Heart left ventricle (tissue), 13 donors: ENCODE results near the gene BICC1.

Experiments used
- POLR2A ChIP-seq, 2 donors: fragments of 450-650 bp; IDR thresholded peaks; one replicate each; pipeline ENCODE4 v1.6.1; 2017; ENCODE audit warnings: antibody characterized with exemption in 2 of 2, mild to moderate bottlenecking in 2 of 2, moderate library complexity in 2 of 2
- TF ChIP-seq, protein P1 (sequence below), 12 donors: fragments of 200-600 bp; sonication (generic) in 4 of 12; IDR thresholded peaks; one replicate each; pipeline versions ENCODE4 v1.5.0 to v1.8.0; 2018 to 2022; ENCODE audit warnings: antibody characterized with exemption in 12 of 12, mild to moderate bottlenecking in 5 of 12
- donor health status: ischemic (EF 13 %, LVEDD 7.1; RV severe dilation, severe dysfunction).
- donor health status: DM: no; HTN: yes; CAD: no.
- donor health status: DM: no; HTN: no; CAD: no.
- donor health status: ischemic (EF 25% LVEDD 6.9; RV normal size, moderate dysfunction).
- donor health status: ischemic (EF 25% LVEDD 5.7; RV mildly dilated, moderate dysfunction).
- donor health status: ischemic (EF 35%, LVEDD 5.7; RV mildly dilated, moderate dysfunction).
- donor health status: nonischemic (EF 11% LVEDD 7.7; RV severe dilation, severe dysfunction).
- donor health status: DM: yes; HTN: yes; CAD: no.
- donor health status: PGD.
- donor health status: ischemic (EF 29% LVEDD 5.4; RV normal size, mild dysfunction).
- donor health status: nonischemic (EF 23%, LVEDD 6.1; RV moderate dilation, normal function).

DNA sequence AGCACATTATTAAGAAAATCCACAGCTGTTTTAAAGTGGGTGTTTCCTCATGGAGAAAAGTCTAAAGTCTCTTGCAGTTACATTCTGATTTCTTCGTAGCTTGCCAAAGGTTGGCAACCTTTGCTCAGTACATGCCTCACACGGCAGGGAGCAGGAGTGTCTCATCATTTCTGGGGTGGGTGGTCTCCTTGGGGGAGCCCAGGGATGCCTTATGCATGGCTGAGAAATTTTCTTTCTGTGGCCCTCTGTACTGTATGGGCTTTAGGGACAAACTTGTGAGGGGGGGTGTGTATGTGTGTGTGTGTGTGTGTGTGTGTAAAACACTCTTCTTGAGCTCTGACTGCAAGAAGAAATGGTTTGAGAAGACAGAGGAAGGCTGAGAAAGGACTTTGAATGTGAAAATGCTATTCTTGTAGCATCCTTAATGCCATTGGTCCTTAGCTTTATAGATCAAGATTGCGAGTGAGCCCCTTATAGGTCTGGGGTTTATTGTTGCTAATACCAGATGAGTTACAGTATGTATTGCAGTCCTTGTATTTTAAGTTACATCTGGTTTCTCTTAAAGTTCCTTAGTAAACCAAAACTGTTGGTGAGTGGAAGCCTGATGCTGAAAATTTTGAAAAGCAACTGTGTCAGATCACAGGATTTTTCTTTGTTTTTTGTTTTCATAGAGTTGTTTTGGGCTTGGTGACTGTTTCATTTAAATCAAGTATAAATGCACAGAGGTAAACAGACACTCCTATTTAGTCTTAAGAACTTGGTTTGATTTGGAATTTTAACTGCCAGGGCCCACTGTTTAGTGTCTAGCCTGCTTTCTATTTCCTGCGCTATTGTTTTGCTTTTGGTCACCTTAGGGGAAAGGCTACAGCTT is 242.0 kb downstream of the BICC1 start:
- TF ChIP-seq POLR2A (IDR thresholded peaks at IDR 0.05), result no peak
- TF ChIP-seq, protein P1, sequence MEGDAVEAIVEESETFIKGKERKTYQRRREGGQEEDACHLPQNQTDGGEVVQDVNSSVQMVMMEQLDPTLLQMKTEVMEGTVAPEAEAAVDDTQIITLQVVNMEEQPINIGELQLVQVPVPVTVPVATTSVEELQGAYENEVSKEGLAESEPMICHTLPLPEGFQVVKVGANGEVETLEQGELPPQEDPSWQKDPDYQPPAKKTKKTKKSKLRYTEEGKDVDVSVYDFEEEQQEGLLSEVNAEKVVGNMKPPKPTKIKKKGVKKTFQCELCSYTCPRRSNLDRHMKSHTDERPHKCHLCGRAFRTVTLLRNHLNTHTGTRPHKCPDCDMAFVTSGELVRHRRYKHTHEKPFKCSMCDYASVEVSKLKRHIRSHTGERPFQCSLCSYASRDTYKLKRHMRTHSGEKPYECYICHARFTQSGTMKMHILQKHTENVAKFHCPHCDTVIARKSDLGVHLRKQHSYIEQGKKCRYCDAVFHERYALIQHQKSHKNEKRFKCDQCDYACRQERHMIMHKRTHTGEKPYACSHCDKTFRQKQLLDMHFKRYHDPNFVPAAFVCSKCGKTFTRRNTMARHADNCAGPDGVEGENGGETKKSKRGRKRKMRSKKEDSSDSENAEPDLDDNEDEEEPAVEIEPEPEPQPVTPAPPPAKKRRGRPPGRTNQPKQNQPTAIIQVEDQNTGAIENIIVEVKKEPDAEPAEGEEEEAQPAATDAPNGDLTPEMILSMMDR (IDR thresholded peaks at IDR 0.05), result no peak
